ACHN (cell line): ENCODE data around the gene CASP10.
A peak's percentile ranks its signal among the peaks of the same experiment; 100 is the strongest.
"Not testable (repeated sequence)": the region's sequence is repeated elsewhere in the genome, so short reads cannot be mapped to it uniquely, and the experiment has no call there.

Experiments
- DNase-seq: peaks from one replicate; pipeline ENCODE4 v3.0.0-alpha.2; 2015
- in situ Hi-C: cut with HindIII; loops from 2 replicates; pipeline ENCODE4 v1.10.0; 2017; ENCODE audit warnings: low sequenced_read_pairs, low pct_ligation_motif_present, low pct_unique_long_range_greater_than_20kb

CASP10 gene

GRCh38 chr2:201152999-201153815 is 29.7 kb upstream of the CASP10 start:
- no peak for DNase-seq
- in situ Hi-C loops = no loop called here

DNA sequence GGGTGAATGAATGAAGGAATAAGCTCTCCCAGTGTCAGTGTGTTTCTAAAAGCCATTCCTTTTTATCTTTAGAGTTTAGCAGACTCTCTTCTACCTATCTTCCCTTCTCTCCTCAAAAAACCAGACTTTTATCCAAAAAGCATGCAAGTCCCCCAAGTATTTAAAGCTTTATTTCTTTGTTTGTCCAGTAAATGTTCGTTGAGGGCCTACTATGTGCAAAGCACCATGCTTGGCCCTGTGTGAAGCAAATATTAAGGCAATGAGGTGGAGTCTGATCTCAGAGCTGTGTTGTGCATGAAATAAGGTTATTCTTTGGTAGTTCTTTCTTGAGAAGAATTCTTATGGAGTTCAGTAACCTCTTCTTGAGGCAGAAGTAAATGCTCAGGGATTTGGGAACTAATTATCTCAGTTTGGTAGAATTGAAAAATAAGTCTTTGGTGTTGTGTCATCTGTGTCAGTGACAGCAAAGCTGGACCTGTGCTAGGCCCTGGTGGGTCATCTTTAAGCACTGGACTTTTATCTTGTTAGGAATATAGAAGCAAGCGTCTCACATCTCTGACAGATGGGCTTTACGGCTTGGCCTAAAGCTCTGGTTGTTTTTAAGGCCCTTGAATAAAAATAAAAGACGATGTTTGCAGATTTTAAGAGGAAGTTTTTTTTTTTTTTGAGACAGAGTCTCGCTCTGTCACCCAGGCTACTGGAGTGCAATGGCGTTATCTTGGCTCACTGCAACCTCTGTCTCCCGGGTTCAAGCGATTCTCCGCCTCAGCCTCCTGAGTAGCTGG is 28.1 kb upstream of the CASP10 start:
- in situ Hi-C loops = no loop called here
- DNase-seq = no peak

GRCh38 chr2:201156036-201156435 is 26.9 kb upstream of the CASP10 start:
- DNase-seq = no peak
- in situ Hi-C loops = no loop called here

GRCh38 chr2:201156640-201157039 is 26.3 kb upstream of the CASP10 start:
- DNase-seq = no peak
- in situ Hi-C loops = no loop called here

GRCh38 chr2:201157694-201158093 is 25.2 kb upstream of the CASP10 start:
- in situ Hi-C loops = no loop called here

DNA sequence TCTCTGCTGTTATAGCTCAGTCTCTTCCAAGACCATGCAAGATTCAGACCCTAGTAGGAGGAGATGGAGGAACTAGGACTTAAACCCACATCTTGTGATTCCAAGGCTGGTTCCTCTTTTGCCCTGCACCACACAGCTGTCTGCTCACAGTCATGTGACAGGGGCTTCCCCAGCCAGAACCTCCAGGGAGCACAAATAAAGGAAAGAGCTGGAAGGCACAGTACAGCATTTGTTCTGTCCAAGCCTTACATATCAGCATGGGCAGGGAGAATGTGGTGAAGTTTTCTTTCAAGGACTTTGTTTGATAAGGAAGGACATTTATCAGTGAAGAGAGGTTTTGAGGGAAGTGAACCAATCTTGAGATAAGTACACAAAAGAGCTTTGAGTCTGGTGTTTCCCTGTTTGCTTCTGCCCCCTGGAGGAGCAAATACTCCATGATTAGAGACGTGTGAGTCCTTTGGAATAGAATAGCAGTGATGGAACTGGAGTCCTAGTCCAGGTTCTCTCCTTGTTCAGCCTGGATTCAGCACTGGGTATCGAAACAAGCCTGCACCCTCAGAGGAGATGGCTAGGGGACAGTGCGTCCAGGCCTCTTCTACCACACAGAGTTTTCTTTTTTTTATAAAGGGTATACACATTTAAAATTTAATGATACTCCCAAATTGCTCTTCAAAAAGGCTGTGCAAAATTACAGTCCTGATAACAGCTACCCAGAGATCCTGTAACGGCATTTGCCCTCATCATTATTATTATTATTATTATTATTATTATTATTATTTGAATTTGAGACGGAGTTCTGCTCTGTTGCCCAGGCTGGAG is 24.6 kb upstream of the CASP10 start:
- in situ Hi-C loops = no loop called here
- peak; percentile 85 for DNase-seq

More at GRCh38 chr2:201157694-201158093, 25.2 kb upstream of the CASP10 start:
- DNase-seq = no peak

DNA sequence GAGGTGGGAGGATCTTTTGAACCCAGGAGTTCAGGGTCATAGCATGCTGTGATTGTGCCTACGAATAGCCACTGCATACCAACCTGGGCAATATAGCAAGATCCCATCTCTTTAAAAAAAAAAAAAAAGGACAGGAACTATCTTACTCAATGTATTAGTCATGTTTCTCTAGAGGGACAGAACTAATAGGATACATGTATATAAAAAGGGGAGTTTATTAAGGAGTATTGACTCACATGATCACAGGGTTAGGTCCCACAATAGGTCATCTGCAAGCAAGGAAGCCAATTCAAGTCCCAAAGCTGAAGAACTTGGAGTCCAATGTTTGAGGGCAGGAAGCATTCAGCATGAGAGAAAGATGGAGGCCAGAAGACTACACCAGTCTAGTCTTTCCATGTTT is 18.8 kb upstream of the CASP10 start:
- DNase-seq = no peak
- in situ Hi-C loops = no loop called here

- in situ Hi-C loops = no loop called here
These were observed 15.4 kb upstream of the CASP10 start for GRCh38 chr2:201167546-201167945.

GRCh38 chr2:201168496-201168895 is 14.4 kb upstream of the CASP10 start:
- in situ Hi-C loops, DNase-seq: not testable (repeated sequence)

More at GRCh38 chr2:201167546-201167945, 15.4 kb upstream of the CASP10 start:
- DNase-seq = no peak

DNA sequence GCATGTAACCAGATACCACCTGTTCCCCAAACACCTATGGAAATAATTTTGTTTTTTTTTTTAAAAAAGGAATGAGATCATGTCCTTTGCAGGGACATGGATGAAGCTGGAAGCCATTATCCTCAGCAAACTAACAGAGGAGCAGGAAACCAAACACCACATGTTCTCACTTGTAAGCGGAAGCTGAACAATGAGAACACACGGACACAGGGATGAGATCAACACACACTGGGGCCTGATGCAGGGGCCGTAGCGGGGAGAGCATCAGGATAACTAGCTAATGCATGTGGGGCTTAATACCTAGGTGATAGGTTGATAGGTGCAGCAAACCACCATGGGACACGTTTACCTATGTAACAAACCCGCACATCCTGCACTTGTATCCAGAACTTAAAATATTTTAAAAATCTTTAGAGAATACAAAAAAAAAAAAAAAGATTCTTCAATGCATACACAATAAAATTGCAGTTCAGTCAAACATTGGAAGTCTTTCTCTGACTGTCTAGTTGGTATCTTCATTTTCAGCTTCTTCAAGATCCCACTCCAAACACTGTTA is 11.6 kb upstream of the CASP10 start:
- DNase-seq = no peak

DNA sequence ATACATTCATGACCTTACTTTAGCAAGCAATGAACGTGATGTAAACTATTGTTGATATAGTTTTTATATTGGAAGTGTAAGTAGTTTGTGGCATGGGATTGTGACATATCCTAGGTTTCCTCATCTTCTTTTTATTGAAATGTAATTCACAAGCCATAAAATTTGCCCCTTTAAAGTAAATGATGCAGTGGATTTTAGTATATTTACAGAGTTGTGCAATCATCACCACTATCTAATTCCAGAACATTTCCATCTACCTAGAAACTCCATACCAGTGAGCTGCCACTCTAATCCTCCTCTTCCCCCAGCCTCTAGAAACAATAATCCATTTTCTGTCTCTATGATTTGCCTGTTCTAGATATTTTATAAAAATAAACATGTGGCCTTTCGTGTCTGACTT is 10.7 kb upstream of the CASP10 start:
- in situ Hi-C loops = no loop called here
- DNase-seq = no peak

More for the DNA sequence above, 11.6 kb upstream of the CASP10 start:
- in situ Hi-C loops = no loop called here

DNA sequence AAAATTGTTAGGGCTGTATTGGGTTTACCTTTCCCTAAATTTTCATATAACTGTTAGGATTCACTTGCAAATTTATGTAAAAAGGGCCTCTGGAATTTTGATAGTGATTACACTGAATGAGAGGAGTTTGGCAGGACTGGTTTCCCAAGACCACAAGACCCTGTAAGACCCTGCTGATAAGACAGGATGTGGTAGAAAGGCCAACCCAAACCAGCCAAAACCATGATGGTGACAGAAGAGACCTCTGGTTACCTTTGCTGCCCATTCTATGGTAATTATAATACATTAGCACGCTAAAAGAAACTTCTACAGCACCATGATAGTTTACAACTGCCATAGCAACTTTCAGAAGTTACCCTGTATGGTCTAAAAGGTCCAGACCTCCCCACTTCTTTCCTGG is 8.3 kb upstream of the CASP10 start:
- DNase-seq = no peak
- in situ Hi-C loops = no loop called here

- DNase-seq = no peak
- in situ Hi-C loops = no loop called here
These were observed 6.9 kb upstream of the CASP10 start for GRCh38 chr2:201176081-201176481.

DNA sequence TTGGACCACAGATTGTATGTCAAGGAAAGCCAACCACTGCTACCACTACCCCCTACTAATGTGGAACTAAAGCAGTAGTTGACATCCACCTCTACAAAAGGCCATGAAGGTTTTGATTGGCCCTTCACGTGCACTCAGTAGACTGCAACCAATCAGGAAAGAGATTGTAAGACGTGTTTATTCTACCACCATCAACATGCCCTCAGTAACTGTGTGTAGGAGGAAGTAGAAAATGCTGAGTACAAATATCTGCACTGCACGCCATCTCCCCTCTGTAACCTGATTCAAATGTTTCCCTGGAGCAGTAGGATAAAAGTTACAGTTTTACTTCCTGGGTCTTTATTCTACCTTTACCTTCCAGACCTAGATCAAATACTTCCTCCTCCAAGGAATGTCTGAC is 2.9 kb upstream of the CASP10 start:
- DNase-seq = no peak
- in situ Hi-C loops = loop anchor here (10.0 kb wide), 1 partner anchor 275 kb away; no protein-coding TSS in a partner anchor

- DNase-seq = no peak
- in situ Hi-C loops = loop anchor here (10.0 kb wide), 1 partner anchor 279 kb away; no protein-coding TSS in a partner anchor
These were observed 405 bp downstream of the CASP10 start for GRCh38 chr2:201183365-201183727.

GRCh38 chr2:201183835-201184234 is 894 bp downstream of the CASP10 start:
- in situ Hi-C loops = loop anchor here (10.0 kb wide), 1 partner anchor 279 kb away; no protein-coding TSS in a partner anchor

DNA sequence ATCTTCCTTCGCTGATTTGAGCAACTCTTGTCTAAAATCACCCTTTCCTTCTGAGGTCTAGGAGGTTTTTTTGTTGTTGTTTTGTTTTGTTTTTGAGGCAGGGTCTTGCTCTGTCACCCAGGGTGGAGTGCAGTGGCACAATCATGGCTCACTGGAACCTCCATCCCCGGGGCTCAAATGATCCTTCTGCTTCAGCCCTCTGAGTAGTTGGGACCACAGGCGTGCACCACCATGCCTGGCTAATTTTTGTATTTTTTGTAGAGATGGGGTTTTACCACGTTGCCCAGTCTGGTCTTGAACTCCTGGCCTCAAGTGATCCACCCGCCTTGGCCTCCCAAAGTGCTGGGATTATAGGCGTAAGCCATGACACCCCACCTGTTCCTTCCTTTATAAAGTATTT is 1.3 kb downstream of the CASP10 start:
- in situ Hi-C loops = loop anchor here (10.0 kb wide), 1 partner anchor 279 kb away; no protein-coding TSS in a partner anchor
- DNase-seq = not testable (repeated sequence)

More at GRCh38 chr2:201183835-201184234, 894 bp downstream of the CASP10 start:
- DNase-seq = not testable (repeated sequence)

DNA sequence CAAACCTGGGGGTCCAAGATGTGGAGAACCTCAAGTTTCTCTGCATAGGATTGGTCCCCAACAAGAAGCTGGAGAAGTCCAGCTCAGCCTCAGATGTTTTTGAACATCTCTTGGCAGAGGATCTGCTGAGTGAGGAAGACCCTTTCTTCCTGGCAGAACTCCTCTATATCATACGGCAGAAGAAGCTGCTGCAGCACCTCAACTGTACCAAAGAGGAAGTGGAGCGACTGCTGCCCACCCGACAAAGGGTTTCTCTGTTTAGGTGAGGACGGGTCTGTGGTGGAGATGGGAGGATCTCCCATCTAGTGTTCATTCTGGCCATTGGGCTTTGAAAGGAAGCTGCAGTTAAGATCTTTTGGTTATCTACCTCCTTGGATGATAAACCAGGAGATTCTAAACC is 2.9 kb downstream of the CASP10 start:
- no peak for DNase-seq
- in situ Hi-C loops = loop anchor here (10.0 kb wide), 1 partner anchor 281 kb away; no protein-coding TSS in a partner anchor
